Putamen (tissue), 1 donor: ENCODE data around the gene SETD9.

ENCODE experiments used
- DNase-seq: peaks from one replicate; pipeline ENCODE4 v3.0.0-alpha.2; 2016; ENCODE audit warnings: low spot score

SETD9 gene, protein sequence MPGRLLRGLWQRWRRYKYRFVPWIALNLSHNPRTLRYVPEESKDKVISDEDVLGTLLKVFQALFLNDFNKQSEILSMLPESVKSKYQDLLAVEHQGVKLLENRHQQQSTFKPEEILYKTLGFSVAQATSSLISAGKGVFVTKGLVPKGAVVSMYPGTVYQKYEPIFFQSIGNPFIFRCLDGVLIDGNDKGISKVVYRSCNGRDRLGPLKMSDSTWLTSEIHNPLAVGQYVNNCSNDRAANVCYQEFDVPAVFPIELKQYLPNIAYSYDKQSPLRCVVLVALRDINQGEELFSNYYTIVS

DNA sequence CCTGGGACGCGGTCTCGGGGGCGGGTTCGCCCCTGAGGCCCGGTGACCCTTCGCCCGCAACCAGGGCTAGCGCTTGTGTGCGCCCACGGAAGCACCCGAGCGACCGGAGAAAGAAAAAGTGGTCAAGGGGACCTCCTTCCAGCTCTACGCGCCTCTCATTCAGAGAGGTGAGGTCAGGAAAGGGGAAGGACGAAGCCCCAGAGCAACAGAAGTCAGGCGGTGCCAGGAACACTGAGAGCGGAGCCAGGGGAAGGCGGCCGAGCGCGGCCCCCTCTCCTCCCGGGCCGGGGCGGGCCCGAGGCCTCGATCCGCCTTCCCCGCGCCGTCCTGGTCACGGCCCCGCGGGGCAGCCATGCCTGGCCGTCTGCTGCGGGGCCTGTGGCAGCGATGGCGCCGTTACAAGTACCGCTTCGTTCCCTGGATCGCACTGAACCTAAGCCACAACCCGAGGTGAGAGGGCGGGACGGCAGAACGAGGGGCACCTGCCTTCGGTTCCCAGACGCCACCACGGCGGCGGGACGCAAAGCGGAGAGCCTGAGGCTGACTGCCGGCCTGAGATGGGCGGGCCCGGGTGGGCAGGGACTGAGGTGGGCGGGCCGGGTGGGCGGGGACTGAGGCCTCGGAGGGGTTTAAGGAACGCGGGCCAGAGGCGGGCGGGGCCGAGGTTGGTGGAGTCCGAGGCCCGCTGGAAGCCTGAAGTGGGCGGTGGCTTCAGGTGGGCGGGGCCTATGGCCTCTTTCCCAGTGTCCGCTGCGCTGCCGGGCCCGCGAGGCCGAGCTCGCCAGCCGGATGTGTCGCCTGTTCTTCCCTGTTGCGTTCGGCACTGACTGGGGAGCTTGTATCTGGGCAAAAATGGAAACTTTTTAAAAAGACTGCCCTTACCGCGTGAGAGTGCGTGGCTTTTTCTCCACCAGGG, at the start of gene SETD9:
Gene SETD9 (plus strand): TSS at position 303 of the 916 bp plus-strand sequence. CDS start 50 bp downstream, at position 353.
- peak; percentile 97 for DNase-seq

DNA sequence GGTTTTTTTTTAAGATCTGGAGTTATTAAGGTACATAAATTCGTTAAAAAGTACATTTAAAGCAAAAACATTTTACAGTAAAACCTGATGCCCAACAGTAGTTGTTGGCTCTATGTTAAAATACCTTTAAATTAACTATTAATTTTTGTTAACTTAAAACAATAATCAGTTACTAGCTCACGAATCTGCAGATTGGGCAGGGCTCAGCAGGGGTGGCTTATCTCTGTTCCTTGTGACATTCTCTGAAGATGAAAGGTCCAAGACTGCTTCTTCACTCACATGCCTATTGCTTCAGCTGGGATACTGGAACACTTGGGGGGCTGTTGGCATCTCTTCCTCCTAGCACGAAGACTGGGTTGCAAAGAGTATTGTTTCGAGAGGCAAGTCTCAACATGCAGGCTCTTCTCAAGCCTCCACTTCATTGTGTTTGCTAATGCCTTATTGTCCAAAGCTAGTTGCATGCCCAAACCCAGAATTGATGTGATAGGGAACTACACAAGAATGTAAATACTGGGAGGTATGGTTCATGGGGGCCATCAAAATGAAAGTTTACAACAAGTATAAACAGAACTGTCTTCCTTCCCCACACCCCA, 47.4 kb upstream of the SETD9 start:
- DNase-seq = no peak

DNA sequence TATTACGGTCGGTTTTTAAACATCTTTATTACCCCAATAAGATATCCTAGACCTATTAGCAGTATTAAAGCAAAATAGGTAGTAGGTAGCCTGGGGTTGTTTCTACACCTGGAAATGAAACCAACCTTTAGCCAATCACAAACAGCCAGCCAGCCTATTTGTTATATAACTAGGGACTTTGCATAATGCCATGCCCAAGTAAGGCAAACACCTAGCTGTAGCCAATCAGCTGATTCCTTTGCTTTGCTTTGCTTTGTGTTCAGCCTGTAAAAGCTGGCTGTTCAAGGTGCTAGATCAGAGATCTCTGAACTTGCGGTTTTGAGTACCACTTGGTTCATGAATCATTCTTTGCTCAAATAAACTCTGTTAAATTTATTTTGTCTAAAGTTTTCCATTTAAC, 46.5 kb upstream of the SETD9 start:
- no peak for DNase-seq

GRCh38 chr5:56871777-56872176, 37.6 kb upstream of the SETD9 start:
- DNase-seq = no peak

GRCh38 chr5:56873056-56873455, 36.3 kb upstream of the SETD9 start:
- no peak for DNase-seq

DNA sequence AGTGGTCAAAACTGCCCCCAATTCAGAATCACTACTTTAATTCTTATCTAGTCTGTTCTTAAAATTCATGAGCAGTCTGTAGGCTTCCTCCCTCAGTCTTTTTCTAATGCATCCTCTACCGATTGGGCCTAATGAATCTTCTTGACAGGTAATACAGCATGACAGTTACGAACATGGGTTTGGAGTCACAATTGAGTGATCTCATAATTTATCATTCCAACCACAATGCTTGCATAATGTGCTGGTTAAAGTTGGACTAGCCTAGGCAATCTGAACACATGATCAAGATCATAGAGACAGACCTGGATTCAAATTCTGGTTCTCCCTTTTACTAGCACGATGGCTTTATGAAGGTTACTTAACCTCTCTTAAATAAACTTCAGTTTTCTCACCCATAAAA, 33.1 kb upstream of the SETD9 start:
- no peak for DNase-seq

GRCh38 chr5:56881571-56881970, 27.8 kb upstream of the SETD9 start:
- DNase-seq = no peak

GRCh38 chr5:56893251-56893951, 16.0 kb upstream of the SETD9 start:
- DNase-seq = no peak

- DNase-seq = no peak
These were observed 12.6 kb upstream of the SETD9 start for GRCh38 chr5:56896763-56897162.

GRCh38 chr5:56898213-56898612, 11.2 kb upstream of the SETD9 start:
- no peak for DNase-seq

DNA sequence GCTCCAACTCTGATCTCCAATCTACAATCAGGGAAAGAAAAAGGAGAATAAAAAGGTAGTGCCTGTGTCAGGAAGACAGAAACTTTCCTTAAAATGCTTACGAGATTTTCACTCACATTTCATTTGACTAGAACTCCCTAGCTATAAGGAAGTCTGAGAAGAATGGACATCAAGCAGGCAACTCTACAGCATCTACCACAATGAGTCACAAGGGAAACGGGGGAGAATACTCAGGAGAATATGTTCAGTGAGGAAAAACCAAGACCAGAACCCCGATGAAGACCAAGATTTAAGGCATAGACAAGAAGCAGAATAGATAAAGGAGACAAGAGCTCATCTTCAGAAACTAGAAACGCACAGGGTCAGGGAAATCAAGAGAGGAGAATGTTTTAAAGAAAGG, 9.0 kb upstream of the SETD9 start:
- no peak for DNase-seq

- DNase-seq = peak; percentile 27
These were observed 8.4 kb upstream of the SETD9 start for GRCh38 chr5:56900858-56901578.

DNA sequence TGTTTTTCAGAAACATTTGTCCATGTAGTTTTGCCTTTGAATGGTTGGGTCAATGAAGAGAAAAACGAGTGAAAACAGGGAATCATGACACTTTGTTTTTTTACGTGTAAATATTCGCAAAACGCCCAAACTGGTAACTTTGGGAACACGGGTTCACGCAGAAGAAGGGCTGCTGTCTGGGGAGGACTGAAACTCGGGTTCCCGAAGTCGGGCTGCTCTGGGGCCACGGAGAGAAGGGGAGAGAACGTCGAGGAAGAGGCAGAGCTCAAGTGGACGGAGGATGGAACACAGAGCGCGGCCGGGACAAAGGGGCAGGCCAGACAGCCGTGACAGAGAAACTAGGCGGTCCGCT, 478 bp upstream of the SETD9 start:
- no peak for DNase-seq

- no peak for DNase-seq
These were observed 992 bp downstream of the SETD9 start for GRCh38 chr5:56910210-56910965.

DNA sequence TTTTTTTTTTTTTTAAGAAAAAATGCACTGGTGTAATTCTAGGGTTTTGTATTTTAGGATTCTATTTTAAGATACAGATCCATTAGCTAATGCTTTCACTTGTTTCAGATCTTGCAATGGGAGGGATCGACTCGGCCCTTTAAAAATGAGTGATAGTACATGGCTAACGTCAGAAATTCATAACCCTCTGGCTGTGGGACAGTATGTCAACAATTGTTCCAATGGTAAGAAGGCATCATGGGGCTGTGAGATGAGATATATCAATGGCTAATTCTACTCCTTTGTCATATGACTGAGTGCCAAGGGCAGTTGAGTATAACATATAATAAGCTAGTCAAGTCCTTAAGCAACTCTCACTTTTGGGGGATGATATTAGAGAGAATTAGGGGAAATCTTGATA, 4.4 kb downstream of the SETD9 start:
- DNase-seq = no peak

GRCh38 chr5:56914678-56915077, 5.3 kb downstream of the SETD9 start:
- no peak for DNase-seq

DNA sequence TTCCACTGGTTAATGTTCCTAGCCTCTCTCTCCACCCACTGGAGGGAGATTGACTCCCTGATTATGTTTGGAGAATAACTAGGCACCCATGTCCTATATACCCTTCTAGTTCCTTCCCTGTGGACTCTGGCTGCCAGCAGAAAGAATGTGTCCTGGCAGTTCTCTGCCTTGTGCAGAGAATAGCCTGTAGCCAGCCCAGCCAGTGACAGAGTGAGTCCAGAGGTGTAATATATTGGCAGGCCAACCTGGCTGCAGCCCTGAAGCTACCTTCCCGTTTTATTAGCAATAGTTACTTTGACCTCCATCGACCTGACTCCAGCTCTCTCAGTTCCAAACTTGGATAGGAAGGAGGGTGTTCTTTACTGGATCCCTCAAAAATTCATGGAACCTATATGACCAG, 8.1 kb downstream of the SETD9 start:
- DNase-seq = no peak

DNA sequence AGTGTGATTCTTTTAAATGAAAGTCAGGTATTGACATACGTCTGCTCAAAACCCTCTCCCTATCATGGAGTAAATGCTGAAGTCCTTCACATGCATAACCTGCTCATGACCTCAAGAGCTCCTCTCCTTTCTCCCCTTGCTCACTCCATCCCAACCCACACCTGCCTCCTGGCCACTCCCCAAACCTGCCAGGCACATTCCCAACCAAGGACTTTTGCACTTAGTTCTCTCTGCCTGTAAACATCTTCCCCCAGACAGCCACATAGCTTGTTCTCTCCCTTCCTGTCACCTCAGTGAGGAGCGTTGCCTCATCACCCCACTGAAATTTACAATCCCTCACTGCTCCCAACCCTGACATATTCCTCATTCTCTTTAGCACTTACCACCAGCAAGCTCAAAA, 8.7 kb downstream of the SETD9 start:
- DNase-seq = no peak

GRCh38 chr5:56919942-56920662, 10.7 kb downstream of the SETD9 start:
- DNase-seq = no peak

GRCh38 chr5:56922922-56923321, 13.5 kb downstream of the SETD9 start:
- DNase-seq = no peak
